K562 (cell line): ENCODE data around the gene SPNS2. TPM values are rescaled to one million over a fixed set of nuclear protein-coding genes. Genes with fewer than 3 reads are reported as not detected.

Experiments
- ATAC-seq: fragments of 200-7000 bp; cut with Tn5 transposase; 3 replicates; pipeline ENCODE4 v1.9.1; 2020; ENCODE audit warnings: moderate library complexity
- BruUV-seq: library from RNA; stranded (reverse); fragments of 400-500 nt; replicated peaks from 2 replicates; lab custom pipeline; 2021; lab: Mats Ljungman, UMichigan
- CTCF ChIA-PET: fragments of 300-600 bp; formaldehyde crosslinking; extraction: SDS; loops from one replicate; lab custom pipeline; 2021; ENCODE audit warnings: low intra/inter-chr PET ratio; lab: Yijun Ruan, JAX
- POLR2A ChIA-PET: fragments of 300-600, 350-650 bp; sonication (Branson Sonifier 250); formaldehyde crosslinking; extraction: SDS; loops from one replicate; lab custom pipeline; 2021; ENCODE audit warnings: antibody characterized with exemption, inconsistent platforms; lab: Yijun Ruan, JAX
- DNase-seq, 4 experiments: peaks; one replicate each; pipeline versions ENCODE4 v3.0.0 to v3.0.0-alpha.2; 2011 to 2018; ENCODE audit warnings: low spot score in 3 of 4, mixed read lengths in 3 of 4; ENCODE audit errors: extremely low read depth in 1 of 4
- FAIRE-seq: peaks from 2 replicates; lab custom pipeline; 2011; peaks lifted over from hg19 to GRCh38; lab: Jason Lieb, UNC
- H2AFZ ChIP-seq: 2 replicates; pipeline ENCODE4 v1.6.0; 2011; ENCODE audit warnings: low read depth, low read length, control low read depth, inconsistent platforms
- H3K27ac ChIP-seq: fragments of 200-600 bp; 3 replicates; pipeline ENCODE4 v1.8.0; 2011; ENCODE audit warnings: low read depth, mild to moderate bottlenecking, control low read depth, inconsistent platforms, low read length, moderate library complexity, mixed read lengths; ENCODE audit errors: extremely low read depth
- H3K27me3 ChIP-seq, 2 experiments: fragments of 300-600 bp in 1 of 2; 2 replicates in 1 of 2; 3 replicates in 1 of 2; pipeline versions ENCODE4 v1.6.0 to v1.8.0; 2011; ENCODE audit warnings: inconsistent platforms in 2 of 2, low read length in 2 of 2, mild to moderate bottlenecking in 1 of 2, mixed read lengths in 1 of 2, moderate library complexity in 1 of 2; ENCODE audit not compliant: control insufficient read depth in 2 of 2, insufficient read depth in 2 of 2
- H3K36me3 ChIP-seq: fragments of 300-600 bp; 3 replicates; pipeline ENCODE4 v1.8.0; 2011; ENCODE audit warnings: mild to moderate bottlenecking, low read length, inconsistent platforms; ENCODE audit not compliant: control insufficient read depth, insufficient read depth
- H3K4me1 ChIP-seq, 2 experiments: fragments of 200-600 bp in 1 of 2; replicated peaks in 1 of 2; 2 replicates in 1 of 2; 3 replicates in 1 of 2; pipeline versions ENCODE4 v1.5.1 to v1.8.0; 2011; ENCODE audit warnings: inconsistent platforms in 2 of 2, low read length in 2 of 2, mild to moderate bottlenecking in 1 of 2, mixed read lengths in 1 of 2, moderate library complexity in 1 of 2; ENCODE audit not compliant: control insufficient read depth in 2 of 2, insufficient read depth in 2 of 2
- H3K4me2 ChIP-seq: 2 replicates; pipeline ENCODE4 v1.6.1; 2011; ENCODE audit warnings: low read length, control low read depth, inconsistent platforms, mixed read lengths; ENCODE audit not compliant: insufficient read depth
- H3K4me3 ChIP-seq: fragments of 200-600 bp; sonication (generic), shearing (Covaris generic); 2 replicates; pipeline ENCODE4 v1.5.1; 2016; ENCODE audit warnings: control low read depth, inconsistent platforms
- H3K79me2 ChIP-seq: fragments of 200-600 bp; 3 replicates; pipeline ENCODE4 v1.8.0; 2011; ENCODE audit warnings: low read length, inconsistent platforms; ENCODE audit not compliant: control insufficient read depth, insufficient read depth
- H3K9ac ChIP-seq, 2 experiments: 2 replicates each; pipeline versions ENCODE4 v1.6.0 to v1.6.1; 2011; ENCODE audit warnings: low read depth in 2 of 2, low read length in 2 of 2, control low read depth in 1 of 2, inconsistent platforms in 1 of 2, mild to moderate bottlenecking in 1 of 2, mixed read lengths in 1 of 2; ENCODE audit not compliant: insufficient read depth in 1 of 2
- H3K9me1 ChIP-seq: one replicate; pipeline ENCODE4 v1.6.0; 2011; ENCODE audit warnings: inconsistent platforms, mild to moderate bottlenecking, low read length, moderate library complexity; ENCODE audit not compliant: control insufficient read depth, insufficient read depth
- H3K9me3 ChIP-seq: replicated peaks from 2 replicates; pipeline ENCODE4 v1.5.1; 2011; ENCODE audit warnings: low read depth, low read length, inconsistent platforms; ENCODE audit not compliant: control insufficient read depth, insufficient read depth
- H4K20me1 ChIP-seq: replicated peaks from 2 replicates; pipeline ENCODE4 v1.6.1; 2011; ENCODE audit warnings: low read length, inconsistent platforms, mixed read lengths; ENCODE audit not compliant: control insufficient read depth, insufficient read depth
- BRCA1 ChIP-seq, 2 experiments: fragments of 450-650 bp in 1 of 2; sonication (generic) in 1 of 2; formaldehyde crosslinking in 1 of 2; IDR thresholded peaks; 2 replicates each; pipeline versions ENCODE4 v1.5.0 to v1.6.1; 2017 to 2020; ENCODE audit warnings: mild to moderate bottlenecking in 1 of 2, missing genetic modification reagents in 1 of 2
- DDX20 ChIP-seq: fragments of 450-650 bp; IDR thresholded peaks from 2 replicates; pipeline ENCODE4 v1.6.1; 2016; ENCODE audit warnings: missing genetic modification characterization, low read depth, mild to moderate bottlenecking, missing compliant biosample characterization, moderate library complexity
- HES1 ChIP-seq: fragments of 450-650 bp; IDR thresholded peaks from 2 replicates; pipeline ENCODE4 v1.6.1; 2016; ENCODE audit warnings: low read depth, mild to moderate bottlenecking, moderate library complexity
- HOXB6 ChIP-seq: fragments of 250-450 bp; sonication (Bioruptor Pico); IDR thresholded peaks from 2 replicates; pipeline ENCODE4 v1.5.1; 2022; ENCODE audit warnings: mild to moderate bottlenecking, borderline replicate concordance
- IFI16 ChIP-seq: fragments of 250-450 bp; sonication (Bioruptor Pico); IDR thresholded peaks from 2 replicates; pipeline ENCODE4 v2.1.2; 2022; ENCODE audit warnings: mild to moderate bottlenecking, inconsistent platforms
- KAT8 ChIP-seq: fragments of 450-650 bp; IDR thresholded peaks from 2 replicates; pipeline ENCODE4 v1.6.1; 2016; ENCODE audit warnings: low read depth, mild to moderate bottlenecking
- RBM25 ChIP-seq: fragments of 200-400 bp; formaldehyde crosslinking; IDR thresholded peaks from 2 replicates; pipeline ENCODE4 v1.6.1; 2018; ENCODE audit warnings: low read length, low read depth, moderate library complexity; ENCODE audit not compliant: severe bottlenecking
- ZNF780A ChIP-seq: fragments of 250-450 bp; sonication (Bioruptor Pico); IDR thresholded peaks from 2 replicates; pipeline ENCODE4 v1.5.0; 2021; ENCODE audit warnings: mild to moderate bottlenecking
- WGBS: fragments of 100-300 bp; shearing (Covaris generic); methylation state at CpG from one replicate; pipeline ENCODE4 v1.1.6; 2016; ENCODE audit warnings: low coverage, mixed read lengths; ENCODE audit not compliant: insufficient coverage; ENCODE audit errors: missing lambda C conversion rate; 5-methylcytosine and 5-hydroxymethylcytosine counted together
- in situ Hi-C: fragments of 300-500 bp; cut with MboI; formaldehyde crosslinking; loops from 4 replicates; pipeline ENCODE4 v1.15.0; 2018; ENCODE audit warnings: inconsistent platforms, mixed read lengths
- intact Hi-C: fragments of 100-400 bp; cut with micrococcal nuclease; formaldehyde crosslinking; loops from 2 replicates; pipeline ENCODE4 v1.14.2; 2022
- polyA plus RNA-seq, 8 experiments: library from polyadenylated mRNA; depleted of rRNA in 4 of 8; stranded (reverse) in 5 of 8; unstranded in 3 of 8; fragments of >200 nt; fragmentation: Nextera tagmentation in 2 of 8; fragmentation: Illumina TruSeq in 1 of 8; extraction: Ambion mirVana in 2 of 8; extraction: Trizol in 1 of 8; gene quantifications; 2 replicates each; pipeline versions ENCODE4 v1.2.1 to v1.2.3, GENCODE V29; 2011 to 2014; ENCODE audit warnings: inconsistent platforms in 1 of 8, missing spikeins in 1 of 8
- total RNA-seq, 7 experiments: library from RNA; depleted of rRNA in 6 of 7; stranded (reverse); fragments of >200 nt in 6 of 7; fragmentation: Illumina TruSeq in 2 of 7; extraction: Trizol in 2 of 7; gene quantifications; 2 replicates each; pipeline versions ENCODE4 v1.2.1 to v1.2.3, GENCODE V29; 2011 to 2021; ENCODE audit warnings: low replicate concordance in 1 of 7

The SPNS2 gene
- total and polyA plus RNA-seq, 9 of the 15 experiments (the other 6 are each of a cell fraction or from before 2014, with no cell fraction given): 0.06 TPM; not detected in 8

GRCh38 chr17:4479982-4480751, 18.5 kb upstream of the SPNS2 start:
- Histone ChIP-seq H3K4me2 (no peak overlapping the region), H3K9me3 (no peaks in the 10 kb centered on the region), H3K9me1 (no peaks in the 10 kb centered on the region), H2AFZ (no peak overlapping the region), H3K27ac (no peak overlapping the region), H3K9ac (no peak overlapping the region), H3K36me3 (no peaks in the 10 kb centered on the region), H3K4me3 (no peak overlapping the region), H4K20me1 (no peaks in the 10 kb centered on the region), H3K27me3 (peaks cover 4 to 50% of the 10 kb centered on the region in 2 experiments; a peak in 4 of 5 replicates), H3K4me1 (no peaks in the 10 kb centered on the region), H3K79me2 (no peaks in the 10 kb centered on the region)
- 7% methylated on average over 8 of the region's 13 CpGs for WGBS
- ChIA-PET POLR2A (interaction anchor here (0.5 kb wide), 1 partner anchor 15 kb away, joined by 3 read pairs; no protein-coding TSS in a partner anchor), CTCF (no interaction called here)
- BruUV-seq: no TSS peak
- no peak for FAIRE-seq
- no peak for DNase-seq
- in situ Hi-C loops: no loop called here
- no peak for ATAC-seq
- intact Hi-C loops: no loop called here
- no peak for TF ChIP-seq HES1
- no peak for TF ChIP-seq RBM25
- no peak for TF ChIP-seq HOXB6 (CRISPR knock-in tag)
- no peak for TF ChIP-seq ZNF780A (CRISPR knock-in tag)
- TF ChIP-seq KAT8: no peak
- no peak for TF ChIP-seq BRCA1 (IDR thresholded peaks at IDR 0.05)
- no peak for TF ChIP-seq BRCA1 (CRISPR knock-in tag; IDR thresholded peaks at IDR 0.05)
- TF ChIP-seq IFI16 (CRISPR knock-in tag): no peak
- no peak for TF ChIP-seq DDX20 (tag)
